ENCODE measurements around the gene TINCR. TPM values are rescaled to one million over a fixed set of nuclear protein-coding genes. Genes with fewer than 3 reads are reported as not detected.

The TINCR gene
- total RNA-seq, 3 donors from 2014 or later: 4.6 to 9.0 (median 5.6) TPM

DNA sequence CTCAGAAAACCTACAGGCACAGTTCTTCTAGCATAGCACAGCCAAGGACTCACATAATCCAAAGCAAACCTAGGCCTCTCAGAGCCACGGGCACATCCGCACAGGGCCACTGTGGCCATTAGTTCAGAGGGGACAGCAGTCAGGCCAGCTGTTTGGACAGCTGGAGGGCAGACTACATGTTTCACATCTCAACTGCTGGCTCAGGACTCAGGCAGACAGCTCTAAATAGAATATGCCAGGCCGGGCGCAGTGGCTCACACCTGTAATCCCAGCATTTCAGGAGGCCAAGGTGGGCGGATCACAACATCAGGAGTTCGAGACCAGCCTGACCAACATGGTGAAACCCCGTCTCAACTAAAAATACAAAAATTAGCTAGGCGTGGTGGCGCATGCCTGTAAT is 28.0 kb upstream of the TINCR start:
- H3K9me3 ChIP-seq: no peaks in the 10 kb centered on the region
- ATAC-seq: no peak
- H3K4me1 ChIP-seq (ENCODE audit: low read depth): no peaks in the 10 kb centered on the region
- intact Hi-C loops (cut with DNase I, micrococcal nuclease): no loop called here
- H3K4me3 ChIP-seq: no peak overlapping the region
- TF ChIP-seq, protein P1, sequence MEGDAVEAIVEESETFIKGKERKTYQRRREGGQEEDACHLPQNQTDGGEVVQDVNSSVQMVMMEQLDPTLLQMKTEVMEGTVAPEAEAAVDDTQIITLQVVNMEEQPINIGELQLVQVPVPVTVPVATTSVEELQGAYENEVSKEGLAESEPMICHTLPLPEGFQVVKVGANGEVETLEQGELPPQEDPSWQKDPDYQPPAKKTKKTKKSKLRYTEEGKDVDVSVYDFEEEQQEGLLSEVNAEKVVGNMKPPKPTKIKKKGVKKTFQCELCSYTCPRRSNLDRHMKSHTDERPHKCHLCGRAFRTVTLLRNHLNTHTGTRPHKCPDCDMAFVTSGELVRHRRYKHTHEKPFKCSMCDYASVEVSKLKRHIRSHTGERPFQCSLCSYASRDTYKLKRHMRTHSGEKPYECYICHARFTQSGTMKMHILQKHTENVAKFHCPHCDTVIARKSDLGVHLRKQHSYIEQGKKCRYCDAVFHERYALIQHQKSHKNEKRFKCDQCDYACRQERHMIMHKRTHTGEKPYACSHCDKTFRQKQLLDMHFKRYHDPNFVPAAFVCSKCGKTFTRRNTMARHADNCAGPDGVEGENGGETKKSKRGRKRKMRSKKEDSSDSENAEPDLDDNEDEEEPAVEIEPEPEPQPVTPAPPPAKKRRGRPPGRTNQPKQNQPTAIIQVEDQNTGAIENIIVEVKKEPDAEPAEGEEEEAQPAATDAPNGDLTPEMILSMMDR (IDR thresholded peaks at IDR 0.05): no peak
- DNase-seq: peak in 1 of 3 donors; percentile 17
- peaks cover 49% of the 10 kb centered on the region for H3K36me3 ChIP-seq (ENCODE audit: low read depth)

DNA sequence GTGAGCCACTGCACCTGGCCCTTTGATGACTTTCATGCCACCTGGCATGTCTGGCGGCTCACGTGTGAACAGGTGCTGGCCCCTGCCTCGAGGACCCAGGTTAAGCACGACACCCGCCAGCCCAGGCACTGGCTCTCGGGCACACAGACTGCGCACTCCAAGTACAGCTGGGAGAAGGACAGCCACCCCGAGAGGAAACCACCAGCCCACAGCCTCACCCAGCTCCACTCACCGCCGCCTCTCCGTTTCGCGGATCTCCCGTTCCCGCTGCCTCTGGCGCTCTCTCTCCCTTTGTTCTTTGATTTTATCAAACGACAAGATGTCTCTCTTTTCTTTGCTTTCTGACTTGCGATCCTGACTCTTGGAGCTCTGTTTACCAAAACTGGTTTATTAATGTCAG is 27.4 kb upstream of the TINCR start:
- TF ChIP-seq, protein P1 (IDR thresholded peaks at IDR 0.05): no peak
- Histone ChIP-seq H3K9me3 (no peaks in the 10 kb centered on the region), H3K36me3 (ENCODE audit: low read depth) (peaks cover 53% of the 10 kb centered on the region), H3K4me3 (no peak overlapping the region), H3K4me1 (ENCODE audit: low read depth) (no peaks in the 10 kb centered on the region)
- ATAC-seq (no peak), DNase-seq (peak in 1 of 3 donors; percentile 24)
- intact Hi-C loops (cut with DNase I, micrococcal nuclease): no loop called here

DNA sequence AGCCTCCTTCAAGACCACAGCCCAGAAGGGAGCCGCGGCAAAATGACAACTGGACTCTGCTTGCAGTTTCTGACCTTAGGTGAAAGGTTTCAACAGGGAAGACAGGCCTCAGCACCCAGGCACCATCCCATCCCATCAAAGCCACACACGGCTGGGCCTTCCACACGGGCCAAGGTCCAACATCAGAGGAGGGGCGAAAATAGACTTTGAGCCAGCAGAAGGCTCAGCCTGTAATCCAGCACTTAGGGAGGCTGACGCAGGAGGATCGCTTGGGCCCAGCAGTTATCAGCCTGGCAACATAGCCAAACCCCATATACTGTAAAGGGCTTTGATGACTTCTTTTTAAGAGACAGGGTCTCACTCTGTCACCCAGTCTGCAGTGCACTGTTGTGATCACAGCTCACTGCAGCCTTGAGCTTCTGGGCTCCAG is 26.8 kb upstream of the TINCR start:
- TF ChIP-seq, protein P1 (IDR thresholded peaks at IDR 0.05): no peak
- H3K36me3 ChIP-seq (ENCODE audit: low read depth): peaks cover 50% of the 10 kb centered on the region
- intact Hi-C loops (cut with DNase I, micrococcal nuclease): no loop called here
- DNase-seq (peak in 2 of 3 donors; percentile 20 to 43), ATAC-seq (peak; percentile 84)
- no peak overlapping the region for H3K4me3 ChIP-seq
- H3K4me1 ChIP-seq (ENCODE audit: low read depth): no peaks in the 10 kb centered on the region
- H3K9me3 ChIP-seq: no peaks in the 10 kb centered on the region

DNA sequence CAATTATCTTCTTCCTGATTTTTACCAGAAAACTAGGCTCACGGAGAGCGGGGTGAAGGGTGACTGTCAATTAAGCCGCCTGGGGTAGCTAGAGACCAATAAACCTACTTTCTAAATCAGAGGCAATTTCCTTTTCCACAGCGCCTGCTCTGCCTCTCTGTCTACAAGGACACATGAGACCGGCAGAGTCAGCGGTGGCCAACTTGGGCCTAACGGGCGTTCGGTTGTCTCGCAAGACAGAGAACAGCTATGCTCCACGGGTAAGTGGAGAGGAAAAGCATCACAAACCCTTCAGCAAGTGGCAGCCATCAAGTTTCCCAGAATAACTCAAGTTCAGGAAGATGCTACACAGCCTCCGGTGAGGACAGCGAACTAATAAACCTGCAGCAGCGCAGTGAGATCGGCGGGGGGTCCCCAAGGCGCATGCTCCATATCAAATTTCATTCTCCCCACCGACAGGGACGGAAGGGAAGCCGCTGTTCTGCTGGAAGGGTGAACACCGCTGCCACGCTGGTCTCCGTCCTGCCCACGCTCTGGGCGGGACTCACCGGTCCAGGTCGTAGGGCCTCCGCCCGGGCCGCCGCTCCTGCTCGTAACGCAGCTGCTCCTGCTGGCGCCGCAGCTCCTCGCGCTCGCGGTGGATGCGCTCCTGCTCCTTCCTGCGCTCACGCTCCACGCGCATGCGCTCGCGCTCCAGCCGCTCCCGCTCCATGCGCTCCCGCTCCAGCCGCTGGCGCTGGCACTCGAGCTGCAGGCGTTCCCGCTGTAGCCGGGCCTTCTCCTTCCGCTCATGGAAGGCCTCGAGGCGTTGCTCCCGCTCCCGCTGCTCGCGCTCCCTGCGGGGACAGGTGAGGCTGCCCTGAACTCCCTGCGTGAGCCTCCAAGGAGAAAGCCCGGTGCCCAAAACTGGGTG is 25.8 kb upstream of the TINCR start:
- peak in 1 of 3 donors; percentile 16 for DNase-seq
- H3K9me3 ChIP-seq: no peaks in the 10 kb centered on the region
- no peak overlapping the region for H3K4me3 ChIP-seq
- TF ChIP-seq, protein P1 (IDR thresholded peaks at IDR 0.05): no peak
- peaks cover 46% of the 10 kb centered on the region for H3K36me3 ChIP-seq (ENCODE audit: low read depth)
- H3K4me1 ChIP-seq (ENCODE audit: low read depth): no peaks in the 10 kb centered on the region
- ATAC-seq: no peak
- intact Hi-C loops (cut with DNase I, micrococcal nuclease): no loop called here

DNA sequence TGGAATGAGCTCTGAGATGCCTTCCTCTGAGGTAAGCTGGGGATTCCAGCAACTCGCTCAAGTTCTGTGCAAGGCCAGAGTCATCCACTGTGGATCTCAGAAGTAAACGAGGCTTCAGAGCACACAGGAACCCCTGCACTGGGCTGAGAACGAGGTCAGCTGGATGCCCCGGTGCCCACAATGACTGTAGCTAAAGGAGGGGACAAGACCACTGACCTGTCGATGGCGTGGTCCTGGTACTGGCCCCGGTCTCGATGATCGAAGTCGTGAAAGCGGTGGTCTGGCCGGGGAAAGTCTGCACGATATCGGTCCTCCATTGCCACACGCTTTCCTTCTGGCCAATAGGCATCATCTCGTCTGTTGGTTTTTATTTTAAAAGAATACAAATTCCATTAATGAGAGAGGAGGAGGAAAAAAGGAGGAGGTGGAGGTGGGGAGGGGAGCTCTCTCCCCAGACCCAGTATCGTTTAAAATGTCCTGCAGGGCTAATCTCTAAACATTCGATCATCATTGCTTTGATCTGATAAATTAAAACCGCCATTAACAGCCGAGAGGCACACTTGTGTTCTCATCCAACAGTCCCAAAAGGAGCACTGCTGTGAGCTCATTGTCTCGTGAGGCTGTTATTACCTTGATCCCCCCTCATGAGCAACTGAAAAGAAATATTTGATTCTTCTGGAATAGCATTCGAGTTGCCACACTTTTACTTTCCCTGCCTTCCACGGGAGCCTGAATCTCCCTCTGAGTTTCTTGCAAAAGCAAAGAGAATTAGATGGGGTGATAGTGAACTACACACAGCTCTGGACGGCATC is 25.0 kb upstream of the TINCR start:
- Histone ChIP-seq H3K4me3 (no peak overlapping the region), H3K4me1 (ENCODE audit: low read depth) (no peaks in the 10 kb centered on the region), H3K36me3 (ENCODE audit: low read depth) (peaks cover 37% of the 10 kb centered on the region), H3K9me3 (no peaks in the 10 kb centered on the region)
- DNase-seq (no peak), ATAC-seq (no peak)
- TF ChIP-seq, protein P1 (IDR thresholded peaks at IDR 0.05): no peak
- intact Hi-C loops (cut with DNase I, micrococcal nuclease): no loop called here

Measured in mucosa of descending colon (tissue), 3 donors.